HG03095 (cell line): ENCODE measurements around the gene PIAS4.

Experiments used
- ATAC-seq: cut with Tn5 transposase; IDR thresholded peaks from one replicate; pipeline ENCODE4 v1.9.1; 2021; ENCODE audit warnings: moderate library complexity; ENCODE audit not compliant: unreplicated experiment

PIAS4 gene

GRCh38 chr19:3976495-3977241 lies 30.9 kb upstream of the PIAS4 start:
- ATAC-seq = no peak

- ATAC-seq = no peak
These were observed 30.0 kb upstream of the PIAS4 start for GRCh38 chr19:3977242-3978143.

GRCh38 chr19:3978145-3978544 lies 29.4 kb upstream of the PIAS4 start:
- ATAC-seq = no peak

DNA sequence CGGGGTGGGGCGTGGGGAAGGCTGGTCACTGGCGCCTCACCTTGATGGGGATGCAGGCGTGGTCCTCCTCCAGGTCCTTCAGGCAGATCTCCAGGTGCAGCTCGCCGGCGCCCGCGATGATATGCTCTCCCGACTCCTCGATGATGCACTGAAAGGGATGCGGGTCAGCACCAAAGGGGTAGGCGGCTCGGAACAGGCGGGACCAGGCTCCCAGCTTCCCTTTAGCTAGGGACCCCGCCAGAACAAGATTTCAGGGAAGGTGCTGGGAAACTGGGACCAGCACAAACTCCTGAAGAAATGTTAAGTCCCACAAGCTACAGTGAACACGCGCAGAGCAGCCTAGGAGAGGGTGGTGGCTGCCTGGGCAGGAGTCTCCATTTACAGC lies 28.3 kb upstream of the PIAS4 start:
- no peak for ATAC-seq

- ATAC-seq = no peak
These were observed 27.7 kb upstream of the PIAS4 start for GRCh38 chr19:3979674-3980352.

DNA sequence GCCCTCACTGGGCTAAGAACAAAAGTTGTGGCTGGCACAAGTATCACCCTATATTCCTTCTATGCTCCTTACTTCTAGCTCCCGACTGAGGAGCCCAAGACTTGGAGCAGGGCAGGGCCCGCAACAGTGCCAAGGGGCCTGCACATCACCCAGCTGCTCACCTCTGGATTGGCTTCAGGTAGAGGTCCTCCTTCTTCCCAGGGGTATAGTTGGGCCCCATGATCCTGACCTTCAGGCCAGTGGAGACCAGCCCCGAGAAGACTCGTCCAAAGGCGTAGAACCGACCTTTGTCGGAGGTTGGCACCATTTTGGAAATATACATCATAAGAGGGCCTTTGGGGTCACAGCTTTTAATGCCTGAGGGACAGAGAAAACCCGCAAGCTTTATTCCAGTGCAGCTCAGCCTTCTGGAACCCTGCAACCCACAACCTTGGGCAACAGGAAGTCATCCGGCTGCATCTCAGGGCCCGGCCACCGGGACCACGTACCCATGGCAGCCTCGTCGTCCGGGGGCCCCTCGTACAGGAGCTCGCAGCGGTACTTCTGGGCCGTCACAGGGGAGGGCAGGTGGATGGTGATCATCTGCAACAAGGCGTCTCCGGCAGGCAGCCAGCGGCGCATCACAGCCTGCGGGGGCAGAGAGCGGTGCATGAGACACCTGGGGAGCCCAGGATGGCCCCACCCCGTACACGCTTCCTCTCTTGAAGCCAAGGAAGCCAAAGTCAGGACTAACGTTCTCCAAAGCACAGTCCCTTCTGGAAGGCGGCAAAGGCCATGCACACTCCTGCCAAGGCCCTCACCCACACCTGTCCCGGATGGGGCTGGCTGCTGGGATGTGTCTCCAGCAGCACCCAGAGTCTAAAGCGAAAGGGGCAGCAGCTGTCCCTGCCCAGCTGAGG lies 26.9 kb upstream of the PIAS4 start:
- ATAC-seq = no peak

DNA sequence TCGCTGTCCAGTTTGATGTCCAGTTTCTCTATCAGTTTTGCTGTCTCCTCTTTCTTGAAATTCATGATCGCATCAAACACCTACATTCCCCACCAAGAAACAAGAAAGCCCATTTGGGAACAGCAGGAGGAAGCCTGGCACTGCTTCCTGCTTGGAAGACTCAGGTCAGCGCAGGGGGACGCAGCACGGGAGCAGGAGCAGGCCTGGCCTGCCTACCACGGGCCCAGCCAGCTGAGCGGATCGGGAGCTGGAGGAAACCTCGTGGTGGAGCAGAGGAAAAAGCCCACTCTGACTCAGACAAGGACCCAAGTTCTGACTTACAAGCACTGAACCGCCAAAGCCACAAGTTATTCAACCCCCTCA lies 26.2 kb upstream of the PIAS4 start:
- no peak for ATAC-seq

DNA sequence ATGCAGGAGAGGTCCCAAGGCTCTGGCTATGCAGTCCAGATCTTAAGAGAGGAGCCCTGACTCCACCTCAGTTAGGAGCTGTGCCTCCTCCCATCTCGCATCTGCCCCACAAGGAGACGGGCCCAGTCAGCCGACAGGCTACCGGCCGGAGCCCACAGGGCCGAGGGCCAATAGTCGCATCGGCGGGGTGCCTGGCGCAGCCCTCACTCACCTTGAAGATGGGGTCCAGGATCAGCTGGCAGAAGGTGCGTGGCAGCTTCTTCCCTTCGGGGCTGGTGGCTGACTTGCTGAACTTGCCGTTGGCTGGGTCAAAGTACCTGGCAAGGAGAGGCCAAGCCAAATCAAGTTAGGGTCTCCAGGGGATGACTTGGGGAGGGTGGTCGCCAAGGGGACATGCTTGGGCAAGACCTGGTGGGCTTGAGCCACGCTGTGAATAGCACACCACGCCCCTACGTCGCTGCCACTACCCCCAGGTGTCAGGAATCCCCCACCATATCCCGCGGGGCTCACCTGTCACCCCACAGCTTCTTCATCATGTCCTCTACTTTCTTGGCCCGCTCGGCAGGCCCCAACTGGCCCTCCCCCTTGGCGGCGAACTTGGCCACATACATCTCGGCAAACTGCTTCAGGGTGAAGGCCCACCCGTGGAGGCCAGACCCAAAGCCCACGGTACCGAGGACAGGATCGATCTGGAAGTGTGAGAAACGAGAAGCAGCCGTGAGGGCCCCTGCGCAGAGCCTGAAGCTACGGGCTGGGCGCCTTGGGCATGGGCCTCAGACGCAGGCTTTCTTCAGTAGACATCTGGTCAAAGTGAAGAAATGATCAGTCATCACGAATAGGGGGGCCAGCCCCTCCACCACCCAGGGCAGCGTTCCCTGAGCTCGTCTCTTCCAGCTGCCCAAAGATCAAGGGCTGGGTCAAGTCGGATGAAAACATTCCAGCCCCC lies 25.5 kb upstream of the PIAS4 start:
- no peak for ATAC-seq

DNA sequence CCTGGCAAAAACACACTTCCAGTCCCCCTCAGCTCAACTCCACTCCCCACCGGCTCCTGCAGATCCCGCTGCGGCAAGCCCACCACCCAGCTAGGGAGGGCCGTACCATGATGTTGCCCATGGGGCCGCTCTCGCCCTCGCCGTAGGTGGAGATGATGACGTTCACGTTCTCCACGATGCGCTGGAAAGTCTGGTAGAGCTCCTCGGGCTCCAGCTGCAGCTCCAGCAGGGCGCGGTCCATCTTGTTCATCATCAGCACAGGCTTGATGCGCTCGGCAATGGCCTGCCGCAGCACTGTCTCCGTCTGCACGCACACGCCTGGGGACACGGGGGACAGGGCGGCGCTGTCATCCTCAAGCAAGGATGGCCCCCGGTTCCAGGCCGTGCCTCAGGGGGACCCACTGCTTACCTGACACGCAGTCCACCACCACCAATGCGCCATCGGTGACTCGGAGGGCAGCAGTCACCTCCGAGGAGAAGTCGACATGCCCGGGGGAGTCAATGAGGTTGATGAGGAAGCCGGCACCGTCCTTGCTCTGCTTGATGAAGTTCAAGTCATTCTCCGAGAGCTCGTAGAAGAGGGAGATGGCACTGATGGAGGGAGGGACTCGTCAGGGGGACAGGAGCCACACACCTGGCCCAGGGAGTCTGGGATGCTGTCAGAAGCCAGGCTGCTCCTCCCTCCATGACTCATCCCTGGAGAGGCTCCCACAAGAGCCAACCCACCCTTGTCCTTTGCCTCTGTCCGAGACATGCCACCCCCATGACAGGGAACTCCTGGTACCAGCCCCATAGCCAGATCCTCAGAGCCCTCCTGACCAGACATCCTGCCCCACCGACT lies 24.6 kb upstream of the PIAS4 start:
- ATAC-seq = no peak

DNA sequence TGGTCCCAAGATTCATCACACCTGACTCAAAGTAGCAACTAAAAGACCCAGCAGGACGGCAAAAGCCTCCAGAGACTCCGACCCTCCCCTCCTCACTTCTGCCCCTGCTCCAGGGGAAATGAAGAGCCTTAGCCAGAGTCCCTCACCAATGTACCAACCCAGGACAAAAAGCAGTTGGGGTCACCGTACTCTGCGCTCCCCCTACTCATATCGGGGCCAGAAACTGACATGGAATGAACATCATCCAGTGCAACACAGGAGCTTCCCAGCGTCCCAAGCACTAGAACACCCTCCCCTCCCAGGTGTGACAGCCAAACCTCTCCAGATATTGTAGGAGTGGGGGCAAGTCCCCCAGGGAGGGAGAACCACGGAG lies 24.0 kb upstream of the PIAS4 start:
- ATAC-seq = no peak

DNA sequence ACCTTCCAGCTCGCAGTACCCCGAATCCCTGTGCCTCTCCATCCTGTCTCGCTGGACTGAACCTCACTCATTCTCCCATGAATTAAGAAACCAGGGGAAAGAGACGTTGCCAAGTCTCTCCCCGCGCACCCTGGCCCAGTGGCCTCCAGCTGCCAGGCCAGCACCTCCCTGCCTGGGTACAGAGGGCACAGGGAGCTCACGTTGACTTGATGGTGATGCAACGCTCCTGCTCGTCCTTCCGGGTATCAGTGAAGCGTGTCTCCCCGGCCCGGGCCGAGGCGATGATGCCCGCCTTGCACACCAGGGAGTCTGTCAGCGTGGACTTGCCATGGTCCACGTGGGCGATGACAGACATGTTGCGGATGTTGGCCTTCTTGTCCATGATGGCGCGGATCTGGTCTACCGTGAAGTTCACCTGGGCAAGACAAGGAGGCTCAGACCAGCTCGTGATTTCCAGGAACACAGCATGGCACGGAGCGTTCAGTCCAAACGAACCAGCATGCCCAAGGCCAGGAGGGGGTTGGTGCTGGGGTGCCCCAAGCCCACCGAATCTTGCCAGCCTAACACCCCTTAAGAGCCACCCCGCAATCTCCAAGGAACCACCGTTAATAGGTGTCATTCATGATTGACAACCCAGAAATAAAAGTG lies 23.5 kb upstream of the PIAS4 start:
- ATAC-seq = no peak

DNA sequence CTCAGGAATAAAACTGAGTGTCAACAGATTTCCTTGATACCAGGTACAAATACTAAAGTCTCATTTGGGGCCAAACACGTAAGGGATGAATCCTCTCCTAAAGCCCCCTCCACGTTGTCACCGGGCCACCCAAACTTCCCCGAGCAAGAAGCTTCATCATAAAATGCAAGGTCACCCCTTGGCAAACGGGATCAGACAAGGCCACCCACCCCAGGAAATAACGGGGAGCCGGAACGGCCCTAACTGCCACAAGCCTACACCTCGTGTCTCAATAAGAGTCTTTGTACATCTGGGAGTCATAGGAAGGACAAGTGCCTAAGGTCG lies 23.0 kb upstream of the PIAS4 start:
- ATAC-seq = no peak

DNA sequence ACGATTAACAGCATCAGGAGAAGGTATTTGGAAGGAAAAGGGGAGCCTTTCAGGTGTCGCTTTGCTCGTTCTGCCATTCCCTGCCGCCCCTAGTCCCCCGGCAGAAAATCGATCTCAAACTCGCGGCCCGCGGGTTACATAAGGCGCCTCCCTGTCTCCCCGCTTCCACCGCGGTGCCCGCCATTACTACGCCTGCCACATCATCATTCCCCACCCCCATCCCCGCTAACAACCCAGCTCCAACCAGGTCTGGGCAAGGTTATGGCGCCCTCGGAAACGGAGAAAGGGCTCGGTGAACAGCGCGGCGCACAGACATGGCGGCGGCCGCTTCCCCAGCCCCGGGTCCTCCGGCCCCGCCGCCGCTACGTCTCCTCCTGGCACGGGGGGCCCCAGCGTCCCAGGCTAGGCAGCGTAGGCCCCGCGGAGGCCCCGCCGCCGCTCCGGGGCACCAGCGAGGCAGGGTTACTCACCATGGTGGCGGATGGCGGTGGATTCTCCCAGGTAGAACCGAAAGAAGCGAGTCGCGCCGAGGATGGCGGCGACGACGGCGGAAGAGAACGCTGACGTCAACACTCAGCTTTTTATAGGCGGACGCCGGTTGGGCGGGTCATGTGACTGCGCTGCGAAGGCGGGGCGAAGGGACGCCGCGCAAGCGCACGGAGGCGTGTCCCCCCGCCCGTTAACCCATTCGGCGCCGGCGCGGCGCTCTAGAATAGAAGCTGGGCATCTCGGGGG lies 22.5 kb upstream of the PIAS4 start, which contains the start of gene EEF2:
Gene EEF2 (minus strand): TSS at position 556 of the 735 bp plus-strand sequence. CDS start 83 bp downstream, at position 473.
- no peak for ATAC-seq

DNA sequence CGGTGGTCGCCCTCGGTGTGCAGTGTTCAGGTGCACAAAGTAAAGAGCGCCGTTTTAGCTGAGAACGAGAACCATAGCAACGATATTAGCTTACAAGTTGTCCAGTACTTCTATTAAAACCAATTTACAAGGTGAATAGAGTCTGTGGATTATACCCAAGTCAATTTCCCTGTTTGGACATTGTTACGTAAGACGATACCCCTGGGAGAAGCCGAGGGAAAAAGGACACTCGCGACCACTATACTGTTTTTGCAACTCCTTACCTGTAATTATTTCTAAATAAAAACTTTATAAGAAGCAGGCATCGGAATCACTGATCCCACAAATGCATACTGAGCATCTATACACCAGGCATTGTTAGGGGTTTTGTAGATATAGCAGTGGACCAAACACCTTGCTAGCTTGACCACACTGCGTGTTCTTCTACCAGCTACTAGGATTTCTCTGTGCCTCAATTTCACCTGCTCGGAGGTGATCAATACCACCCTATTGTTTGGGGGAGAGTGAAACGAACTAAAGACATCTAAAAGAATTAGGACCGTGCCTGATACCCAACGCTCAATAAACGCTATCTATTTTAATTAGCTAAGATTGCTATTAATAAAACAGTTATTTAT lies 21.8 kb upstream of the PIAS4 start:
- ATAC-seq = no peak

DNA sequence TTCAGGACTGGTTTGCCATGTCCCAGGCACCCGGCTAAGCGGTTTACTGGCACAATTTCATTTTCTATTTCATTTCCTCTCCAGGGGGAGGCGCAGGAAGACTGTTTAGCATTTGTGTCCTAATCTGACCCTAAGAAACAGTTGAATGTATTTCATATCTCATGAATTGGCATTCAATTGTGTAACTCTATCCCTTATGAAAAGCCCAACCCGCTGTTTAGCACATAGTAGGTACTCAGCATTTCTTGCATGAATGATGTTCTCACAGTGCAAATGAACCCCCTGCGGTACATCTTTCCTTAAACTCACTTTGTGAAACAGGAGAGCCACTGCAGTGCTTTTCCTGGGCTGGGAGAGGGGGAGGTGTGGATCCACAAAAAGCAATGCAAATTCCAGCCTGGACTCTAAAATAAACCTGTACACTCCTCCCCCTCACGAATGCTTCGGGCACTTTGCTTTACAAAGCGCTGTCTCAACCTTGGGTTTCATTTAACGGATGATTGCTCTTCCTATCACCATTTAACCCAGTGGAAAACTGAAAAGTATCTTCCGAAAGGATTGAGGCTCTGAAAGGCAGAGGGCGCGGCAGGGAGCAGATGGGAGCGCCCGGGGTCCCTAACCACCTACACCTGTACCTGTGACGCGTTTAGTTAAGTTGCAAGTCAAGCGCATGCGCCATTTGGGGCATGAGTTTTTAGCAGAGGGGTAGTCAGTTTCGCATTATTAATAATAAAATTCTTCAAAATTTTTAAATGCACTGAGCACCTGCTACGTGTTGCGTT lies 21.1 kb upstream of the PIAS4 start:
- no peak for ATAC-seq

DNA sequence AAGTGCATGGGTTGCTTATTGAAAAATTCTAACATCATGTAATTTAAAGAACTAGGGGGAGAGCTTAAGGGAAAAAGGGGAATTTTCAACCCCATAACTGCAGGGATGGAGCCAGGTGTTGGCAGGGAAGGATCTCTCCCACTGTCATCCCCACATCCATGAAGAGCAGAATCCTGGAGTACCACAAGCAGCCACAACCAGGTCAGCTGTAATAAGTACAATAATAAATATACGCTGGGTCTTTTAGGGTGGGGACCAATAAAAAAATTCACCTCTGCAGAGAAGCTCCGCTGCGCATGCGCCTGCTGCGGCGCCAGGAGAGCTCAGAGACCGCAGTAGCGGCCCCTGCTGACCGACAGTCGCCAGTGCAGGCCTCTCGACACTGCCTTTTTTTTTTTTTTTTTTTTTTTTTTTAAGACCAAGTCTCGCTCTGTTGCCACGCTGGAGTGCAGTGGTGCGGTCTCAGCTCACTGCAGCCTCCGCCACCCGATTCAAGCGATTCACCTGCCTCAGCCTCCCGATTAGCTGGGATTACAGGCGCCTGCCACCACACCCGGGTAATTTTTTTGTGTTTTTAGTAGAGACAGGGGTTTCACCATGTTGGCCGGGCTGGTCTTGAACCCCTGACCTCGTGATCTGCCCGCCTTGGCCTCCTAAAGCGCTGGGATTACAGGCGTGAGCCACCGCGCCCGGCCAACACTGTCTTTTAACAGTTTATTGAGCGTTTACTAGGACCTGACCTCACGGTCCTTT lies 19.7 kb upstream of the PIAS4 start:
- ATAC-seq = no peak
